Mucosa of descending colon (tissue), 3 donors: ENCODE data around the gene LASP1NB.

Source experiments
- ATAC-seq: fragments of 200-7000 bp; cut with Tn5 transposase; one replicate; pipeline ENCODE4 v1.9.1; 2020; ENCODE audit warnings: mild to moderate bottlenecking, moderate library complexity
- DNase-seq, 3 donors: peaks; one replicate each; pipeline ENCODE4 v3.0.0-alpha.2; 2020
- H3K36me3 ChIP-seq: fragments of 200-600 bp; one replicate; pipeline ENCODE4 v1.8.0; 2021; ENCODE audit warnings: low read depth, mild to moderate bottlenecking
- H3K4me1 ChIP-seq: fragments of 200-600 bp; one replicate; pipeline ENCODE4 v1.8.0; 2021; ENCODE audit warnings: low read depth, mild to moderate bottlenecking
- H3K4me3 ChIP-seq: fragments of 200-600 bp; one replicate; pipeline ENCODE4 v1.8.0; 2021; ENCODE audit warnings: mild to moderate bottlenecking
- H3K9me3 ChIP-seq: fragments of 200-600 bp; one replicate; pipeline ENCODE4 v1.8.0; 2021; ENCODE audit warnings: mild to moderate bottlenecking
- intact Hi-C, 2 donors: fragments of 100-400 bp; cut with DNase I in 1 of 2; cut with micrococcal nuclease in 1 of 2; formaldehyde crosslinking; loops; one replicate each; pipeline versions ENCODE4 v1.11.0 to v1.11.1; 2022; cut with DNase I, micrococcal nuclease
- TF ChIP-seq, protein P1 (sequence below): fragments of 200-600 bp; IDR thresholded peaks from one replicate; pipeline ENCODE4 v1.8.0; 2022; ENCODE audit warnings: antibody characterized with exemption, mild to moderate bottlenecking
- donor health status: DM: no; HTN: no; CAD: no; lungs with moderate emphysema.
- donor health status: DM: no; HTN: no; CAD: no.
- donor health status: DM: no; HTN: yes; CAD: no.

LASP1NB gene

DNA sequence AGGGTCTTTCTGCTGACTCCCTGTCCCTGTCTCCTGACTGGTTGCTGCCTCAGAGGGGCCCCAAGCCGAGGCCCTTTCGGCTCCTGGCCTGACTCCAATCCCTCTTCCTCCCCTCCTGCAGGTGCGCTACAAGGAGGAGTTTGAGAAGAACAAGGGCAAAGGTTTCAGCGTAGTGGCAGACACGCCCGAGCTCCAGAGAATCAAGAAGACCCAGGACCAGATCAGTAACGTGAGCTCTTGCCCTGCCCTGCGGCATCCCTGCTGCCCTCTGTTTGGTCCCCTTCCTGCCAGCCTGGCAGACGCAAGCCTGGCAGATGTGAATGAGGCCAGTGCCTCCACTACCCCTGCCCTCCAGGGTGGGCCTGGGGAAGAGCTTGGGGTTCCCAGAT, 27.1 kb upstream of the LASP1NB start:
- H3K36me3 ChIP-seq: peaks cover 4% of the 10 kb centered on the region

DNA sequence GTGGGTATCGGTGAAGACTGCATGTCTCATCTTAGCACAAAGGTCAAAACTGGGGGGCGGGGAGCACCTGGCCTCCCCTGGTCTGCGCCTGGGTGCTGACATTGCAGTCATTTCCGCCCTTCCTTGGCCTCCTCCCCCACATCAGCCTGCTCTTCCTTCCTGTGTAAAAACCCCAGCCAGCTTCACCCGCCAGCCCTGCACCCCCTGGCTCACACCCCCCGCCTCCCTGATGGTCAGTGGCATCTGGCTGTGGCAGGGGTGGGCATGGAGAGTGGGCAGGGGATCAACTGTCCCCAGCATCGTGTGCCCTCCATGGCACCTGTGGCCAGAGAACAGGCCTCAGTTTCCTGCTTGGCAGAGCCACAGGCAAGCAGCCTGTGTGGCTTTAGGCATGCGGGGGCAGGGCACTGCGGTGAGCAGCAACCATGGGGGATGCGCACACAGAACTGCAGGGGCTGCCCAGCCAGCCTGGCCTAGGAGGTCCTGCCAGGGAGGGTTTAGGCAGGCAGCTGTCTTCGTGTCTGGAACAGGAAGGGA, 26.5 kb upstream of the LASP1NB start:
- peak; percentile 71 for ATAC-seq
- peaks cover 40% of the 10 kb centered on the region for H3K4me1 ChIP-seq

More for the DNA sequence above, 27.1 kb upstream of the LASP1NB start:
- DNase-seq: peak in 2 of 3 donors; percentile 62 to 65
- H3K4me3 ChIP-seq: no peak overlapping the region
- peaks cover 44% of the 10 kb centered on the region for H3K4me1 ChIP-seq
- no peaks in the 10 kb centered on the region for H3K9me3 ChIP-seq
- intact Hi-C loops: no loop called here
- ATAC-seq: peak; percentile 79
- TF ChIP-seq, protein P1, sequence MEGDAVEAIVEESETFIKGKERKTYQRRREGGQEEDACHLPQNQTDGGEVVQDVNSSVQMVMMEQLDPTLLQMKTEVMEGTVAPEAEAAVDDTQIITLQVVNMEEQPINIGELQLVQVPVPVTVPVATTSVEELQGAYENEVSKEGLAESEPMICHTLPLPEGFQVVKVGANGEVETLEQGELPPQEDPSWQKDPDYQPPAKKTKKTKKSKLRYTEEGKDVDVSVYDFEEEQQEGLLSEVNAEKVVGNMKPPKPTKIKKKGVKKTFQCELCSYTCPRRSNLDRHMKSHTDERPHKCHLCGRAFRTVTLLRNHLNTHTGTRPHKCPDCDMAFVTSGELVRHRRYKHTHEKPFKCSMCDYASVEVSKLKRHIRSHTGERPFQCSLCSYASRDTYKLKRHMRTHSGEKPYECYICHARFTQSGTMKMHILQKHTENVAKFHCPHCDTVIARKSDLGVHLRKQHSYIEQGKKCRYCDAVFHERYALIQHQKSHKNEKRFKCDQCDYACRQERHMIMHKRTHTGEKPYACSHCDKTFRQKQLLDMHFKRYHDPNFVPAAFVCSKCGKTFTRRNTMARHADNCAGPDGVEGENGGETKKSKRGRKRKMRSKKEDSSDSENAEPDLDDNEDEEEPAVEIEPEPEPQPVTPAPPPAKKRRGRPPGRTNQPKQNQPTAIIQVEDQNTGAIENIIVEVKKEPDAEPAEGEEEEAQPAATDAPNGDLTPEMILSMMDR: no peak

DNA sequence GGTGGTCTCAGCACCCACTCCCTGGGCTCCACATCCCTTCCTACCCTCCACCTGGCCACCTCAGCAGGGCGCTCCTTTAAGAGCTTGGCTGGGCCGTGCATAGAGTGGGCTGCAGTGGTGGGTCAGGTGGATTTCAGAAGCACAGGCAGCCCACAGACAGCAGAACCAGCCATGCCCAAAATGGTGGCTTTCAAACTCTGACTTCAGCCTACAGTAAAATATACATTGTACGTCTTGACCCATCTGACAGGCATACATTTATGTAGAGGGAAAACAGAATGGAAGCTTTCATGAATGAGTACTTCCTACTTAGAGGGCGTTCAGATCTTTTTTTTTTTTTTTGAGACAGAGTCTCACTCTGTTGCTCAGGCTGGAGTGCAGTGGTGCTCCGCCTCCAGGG, 26.0 kb upstream of the LASP1NB start:
- ATAC-seq: no peak
- H3K9me3 ChIP-seq: no peaks in the 10 kb centered on the region
- intact Hi-C loops: no loop called here
- no peak overlapping the region for H3K4me3 ChIP-seq
- no peak for DNase-seq
- peaks cover 34% of the 10 kb centered on the region for H3K4me1 ChIP-seq
- H3K36me3 ChIP-seq: peaks cover 4% of the 10 kb centered on the region
- TF ChIP-seq, protein P1: no peak

More for the DNA sequence above, 26.5 kb upstream of the LASP1NB start:
- intact Hi-C loops: no loop called here
- peaks cover 4% of the 10 kb centered on the region for H3K36me3 ChIP-seq
- TF ChIP-seq, protein P1: no peak
- peak; percentile 72 to 88 (median 74) for DNase-seq
- no peaks in the 10 kb centered on the region for H3K9me3 ChIP-seq
- no peak overlapping the region for H3K4me3 ChIP-seq

DNA sequence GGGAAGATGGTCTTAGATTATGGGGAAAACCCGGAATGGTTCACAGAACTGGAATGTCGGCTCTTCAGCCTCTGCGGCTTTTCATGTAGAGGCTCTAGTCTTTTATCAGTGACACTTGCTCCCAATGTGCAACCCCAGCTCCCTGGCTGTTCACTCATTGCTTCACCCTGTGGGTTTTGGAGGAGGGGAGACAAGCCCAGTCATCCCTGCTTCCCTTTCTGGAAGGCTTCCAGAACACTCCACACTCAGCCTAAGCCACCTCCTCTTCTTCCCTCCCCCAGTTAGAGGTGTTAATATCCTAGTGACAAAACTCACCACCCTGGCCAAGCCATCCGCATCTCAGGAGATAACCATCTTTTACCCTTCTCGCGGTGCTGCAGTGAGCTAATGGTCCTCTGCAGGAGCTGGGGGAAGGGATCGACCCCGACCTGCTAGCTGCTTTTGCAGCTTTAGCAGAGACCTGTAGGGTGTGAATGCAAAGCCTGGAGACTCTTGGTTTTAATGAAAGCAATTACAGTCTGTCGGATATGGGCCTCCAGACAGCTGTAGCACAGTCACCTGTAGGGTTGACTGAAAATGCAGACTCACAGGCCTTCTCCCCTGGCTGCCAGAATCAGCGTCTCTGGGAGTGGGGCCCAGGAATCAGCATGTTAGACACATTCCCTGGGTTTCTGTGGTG, 24.3 kb upstream of the LASP1NB start:
- intact Hi-C loops: no loop called here
- H3K4me3 ChIP-seq: no peak overlapping the region
- DNase-seq (no peak), ATAC-seq (no peak)
- TF ChIP-seq, protein P1: no peak
- peaks cover 4% of the 10 kb centered on the region for H3K36me3 ChIP-seq
- peaks cover 34% of the 10 kb centered on the region for H3K4me1 ChIP-seq
- H3K9me3 ChIP-seq: no peaks in the 10 kb centered on the region

DNA sequence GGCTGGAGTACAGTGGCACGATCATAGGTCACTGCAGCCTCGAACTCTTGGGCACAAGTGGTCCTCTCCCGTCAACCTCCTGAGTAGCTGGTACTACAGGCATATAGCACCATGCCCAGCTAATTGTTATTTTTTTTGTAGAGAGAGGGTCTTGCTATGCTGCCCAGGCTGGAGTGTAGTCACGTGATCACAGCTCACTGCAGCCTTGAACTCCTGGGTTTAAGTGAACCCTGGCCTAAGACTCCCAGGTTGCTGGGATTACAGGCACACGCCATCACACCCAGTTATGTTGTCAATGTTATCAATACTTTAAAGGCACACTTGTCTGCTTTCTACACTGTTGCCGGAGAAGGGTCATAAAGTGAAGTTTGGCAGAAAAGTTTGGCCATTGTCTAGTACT, 22.0 kb upstream of the LASP1NB start:
- H3K9me3 ChIP-seq: no peaks in the 10 kb centered on the region
- ATAC-seq (no peak), DNase-seq (no peak)
- H3K4me3 ChIP-seq: no peak overlapping the region
- peaks cover 13% of the 10 kb centered on the region for H3K4me1 ChIP-seq
- H3K36me3 ChIP-seq: peaks cover under 1% of the 10 kb centered on the region
- TF ChIP-seq, protein P1: no peak
- intact Hi-C loops: no loop called here
